ENCODE results near the gene NKX1-1. TPM values are rescaled to one million over a fixed set of nuclear protein-coding genes. Genes with fewer than 3 reads are reported as not detected.
"Not testable (repeated sequence)": the region's sequence is repeated elsewhere in the genome, so short reads cannot be mapped to it uniquely, and the experiment has no call there.

Gene NKX1-1
- total RNA-seq, 4 donors from 2014 or later: not detected

DNA sequence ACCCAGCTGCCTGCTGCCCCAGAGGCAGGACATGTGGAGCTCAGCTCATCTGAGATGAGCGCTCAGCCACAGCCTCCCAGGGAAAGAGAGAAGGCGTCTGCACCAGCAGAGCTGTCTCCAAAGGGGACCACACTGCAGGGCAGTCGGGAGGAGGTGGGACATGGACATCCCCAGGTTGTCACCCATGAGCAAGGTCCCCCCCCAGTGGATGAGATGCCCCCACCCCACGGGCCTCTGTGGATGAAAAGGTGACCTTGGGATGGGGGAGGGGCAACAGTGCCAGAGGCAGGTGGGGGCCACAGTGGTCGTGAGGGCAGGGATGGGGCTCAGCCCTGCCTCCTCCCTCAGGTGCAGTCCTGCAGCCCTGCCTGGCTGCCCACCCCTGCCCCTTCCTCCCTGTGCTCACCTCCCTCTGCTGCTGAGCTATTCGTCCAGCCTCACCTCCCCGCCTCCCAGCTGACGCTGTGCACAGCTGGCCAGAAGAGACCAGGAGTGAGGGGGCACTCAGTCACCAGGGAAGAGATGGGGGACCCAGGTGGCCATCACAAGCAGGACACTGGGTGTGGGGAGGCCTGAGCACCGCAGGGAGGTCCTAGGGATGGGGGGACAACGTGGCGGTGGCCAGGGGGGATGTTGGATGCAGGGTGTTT is 9.3 kb downstream of the NKX1-1 start:
- TF ChIP-seq CTCF (IDR thresholded peaks at IDR 0.05): no peak
- no peak for TF ChIP-seq POLR2A (IDR thresholded peaks at IDR 0.05)
- DNase-seq (ENCODE audit: low spot score in 2 of 2): peak in 1 of 2 donors; percentile 68
- intact Hi-C loops (cut with DNase I; ENCODE audit: low total_unique reads): no loop called here
- no peak overlapping the region for H3K4me3 ChIP-seq (ENCODE audit: low read depth, poor library complexity, severe bottlenecking)
- WGBS, 2 donors: 94 to 96% methylated on average over 10 to 11 of the region's 11 CpGs

- DNase-seq (ENCODE audit: low spot score in 2 of 2): peak in 1 of 2 donors; percentile 66
- intact Hi-C loops (cut with DNase I; ENCODE audit: low total_unique reads): no loop called here
- TF ChIP-seq POLR2A (IDR thresholded peaks at IDR 0.05): no peak
- no peak for TF ChIP-seq CTCF (IDR thresholded peaks at IDR 0.05)
- H3K4me3 ChIP-seq (ENCODE audit: low read depth, poor library complexity, severe bottlenecking): no peak overlapping the region
- WGBS, 2 donors: 93 to 96% methylated on average over 12 of the region's 13 CpGs
Measured at GRCh38 chr4:1395941-1396805, 10.1 kb downstream of the NKX1-1 start.

DNA sequence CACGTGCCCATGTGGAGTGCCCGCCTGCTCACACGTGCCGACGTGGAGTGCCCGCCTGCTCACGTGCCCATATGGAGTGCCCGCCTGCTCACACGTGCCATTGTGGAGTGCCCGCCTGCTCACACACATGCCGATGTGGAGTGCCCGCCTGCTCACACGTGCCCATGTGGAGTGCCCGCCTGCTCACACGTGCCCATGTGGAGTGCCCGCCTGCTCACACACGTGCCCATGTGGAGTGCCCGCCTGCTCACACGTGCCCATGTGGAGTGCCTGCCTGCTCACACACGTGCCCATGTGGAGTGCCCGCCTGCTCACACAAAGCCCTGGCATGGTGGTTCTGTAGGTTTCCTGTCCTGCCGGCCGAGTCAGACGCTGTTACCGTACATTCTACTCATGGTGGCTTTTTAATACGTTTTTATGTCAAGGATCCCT is 10.8 kb downstream of the NKX1-1 start:
- intact Hi-C loops (cut with DNase I; ENCODE audit: low total_unique reads); H3K4me3 ChIP-seq (ENCODE audit: low read depth, poor library complexity, severe bottlenecking); DNase-seq (ENCODE audit: low spot score in 2 of 2): not testable (repeated sequence)
- WGBS, 2 donors: 96 to 99% methylated on average over 16 to 25 of the region's 26 CpGs

DNA sequence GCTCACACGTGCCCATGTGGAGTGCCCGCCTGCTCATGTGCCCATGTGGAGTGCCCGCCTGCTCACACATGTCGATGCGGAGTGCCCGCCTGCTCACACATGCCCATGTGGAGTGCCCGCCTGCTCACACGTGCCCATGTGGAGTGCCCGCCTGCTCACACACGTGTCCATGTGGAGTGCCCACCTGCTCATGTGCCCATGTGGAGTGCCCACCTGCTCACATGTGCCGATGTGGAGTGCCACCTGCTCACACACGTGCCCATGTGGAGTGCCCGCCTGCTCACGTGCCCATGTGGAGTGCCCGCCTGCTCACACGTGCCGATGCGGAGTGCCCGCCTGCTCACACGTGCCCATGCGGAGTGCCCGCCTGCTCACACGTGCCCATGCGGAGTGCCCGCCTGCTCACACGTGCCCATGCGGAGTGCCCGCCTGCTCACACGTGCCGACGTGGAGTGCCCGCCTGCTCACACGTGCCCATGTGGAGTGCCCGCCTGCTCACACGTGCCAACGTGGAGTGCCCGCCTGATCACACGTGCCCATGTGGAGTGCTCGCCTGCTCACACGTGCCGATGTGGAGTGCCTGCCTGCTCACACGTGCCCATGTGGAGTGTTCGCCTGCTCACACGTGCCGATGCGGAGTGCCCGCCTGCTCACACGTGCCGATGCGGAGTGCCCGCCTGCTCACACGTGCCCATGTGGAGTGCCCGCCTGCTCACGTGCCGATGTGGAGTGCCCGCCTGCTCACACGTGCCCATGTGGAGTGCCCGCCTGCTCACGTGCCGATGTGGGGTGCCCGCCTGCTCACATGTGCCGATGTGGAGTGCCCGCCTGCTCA is 11.5 kb downstream of the NKX1-1 start:
- WGBS, 2 donors: 91 to 94% methylated on average over 37 to 58 of the region's 63 CpGs
- H3K4me3 ChIP-seq (ENCODE audit: low read depth, poor library complexity, severe bottlenecking); intact Hi-C loops (cut with DNase I; ENCODE audit: low total_unique reads): not testable (repeated sequence)
- DNase-seq (ENCODE audit: low spot score in 2 of 2): peak in 1 of 2 donors; percentile 29

DNA sequence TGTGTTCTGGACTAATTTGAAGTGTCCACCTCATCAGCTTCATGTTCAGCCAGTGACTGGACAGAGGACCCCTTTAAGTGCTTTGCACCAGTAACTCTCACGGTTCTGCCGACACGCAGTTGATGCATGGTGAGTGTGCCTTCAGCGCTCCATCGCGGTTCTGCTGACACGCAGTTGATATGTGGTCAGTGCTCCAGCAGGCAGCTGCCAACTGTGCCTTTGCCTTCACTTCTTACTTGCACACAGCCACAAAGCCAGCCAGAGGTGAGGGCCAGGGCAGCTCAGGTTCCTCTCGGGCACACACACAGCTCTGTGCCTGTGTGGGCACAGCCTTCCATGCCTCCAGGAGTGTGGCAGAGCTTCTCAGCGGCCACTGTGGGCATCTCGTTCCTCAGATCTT is 12.4 kb downstream of the NKX1-1 start:
- WGBS, 2 donors: 84 to 97% methylated on average over 10 of the region's 10 CpGs
- TF ChIP-seq CTCF (IDR thresholded peaks at IDR 0.05) (no peak), POLR2A (IDR thresholded peaks at IDR 0.05) (no peak)
- DNase-seq (ENCODE audit: low spot score in 2 of 2): peak in 1 of 2 donors; percentile 37
- intact Hi-C loops (cut with DNase I; ENCODE audit: low total_unique reads): no loop called here
- no peak overlapping the region for H3K4me3 ChIP-seq (ENCODE audit: low read depth, poor library complexity, severe bottlenecking)

DNA sequence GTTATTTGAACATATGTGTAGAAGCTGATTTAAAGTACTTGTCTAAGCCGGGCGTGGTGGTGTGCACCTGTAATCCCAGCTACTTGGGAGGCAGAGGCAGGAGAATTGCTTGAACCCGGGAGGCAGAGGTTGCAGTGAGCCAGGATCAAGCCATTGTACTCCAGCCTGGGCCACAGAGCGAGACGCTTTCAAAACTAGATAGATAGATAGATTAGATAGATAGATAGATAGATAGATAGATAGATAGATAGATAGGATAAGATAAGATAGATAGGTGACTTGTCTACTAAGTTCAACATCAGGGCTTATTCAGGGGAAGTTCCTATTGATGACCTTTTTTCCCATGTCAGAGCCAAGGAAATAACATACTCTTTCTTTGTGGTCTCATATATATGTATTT is 12.9 kb downstream of the NKX1-1 start:
- intact Hi-C loops (cut with DNase I; ENCODE audit: low total_unique reads); H3K4me3 ChIP-seq (ENCODE audit: low read depth, poor library complexity, severe bottlenecking); DNase-seq (ENCODE audit: low spot score in 2 of 2): not testable (repeated sequence)
- WGBS, 2 donors: 94 to 95% methylated on average over 5 of the region's 5 CpGs
